Fibroblast of lung (primary cell): ENCODE data around the gene AREL1. TPM values are rescaled to one million over a fixed set of nuclear protein-coding genes. Genes with fewer than 3 reads are reported as not detected.
A peak's percentile ranks its signal among the peaks of the same experiment; 100 is the strongest.

Source experiments
- DNase-seq, 2 donors: peaks; one replicate each; pipeline versions ENCODE4 v3.0.0 to v3.0.0-alpha.2; 2010; ENCODE audit warnings: low read depth in 2 of 2
- H2AFZ ChIP-seq: 2 replicates; pipeline ENCODE4 v1.5.1; 2012; ENCODE audit warnings: low read length, control low read depth, inconsistent platforms
- H3K27ac ChIP-seq: 2 replicates; pipeline ENCODE4 v1.5.1; 2011; ENCODE audit warnings: low read length, control low read depth; ENCODE audit not compliant: insufficient read depth
- H3K27me3 ChIP-seq: 2 replicates; pipeline ENCODE4 v1.5.1; 2011; ENCODE audit warnings: mild to moderate bottlenecking, low read length; ENCODE audit not compliant: control insufficient read depth, insufficient read depth
- H3K36me3 ChIP-seq: 2 replicates; pipeline ENCODE4 v1.5.1; 2011; ENCODE audit warnings: low read length; ENCODE audit not compliant: control insufficient read depth, insufficient read depth
- H3K4me1 ChIP-seq: 2 replicates; pipeline ENCODE4 v1.5.1; 2011; ENCODE audit warnings: low read length; ENCODE audit not compliant: control insufficient read depth, insufficient read depth; ENCODE audit errors: extremely low read depth
- H3K4me2 ChIP-seq: 2 replicates; pipeline ENCODE4 v1.5.1; 2011; ENCODE audit warnings: low read length, control low read depth; ENCODE audit not compliant: insufficient read depth; ENCODE audit errors: extremely low read depth
- H3K4me3 ChIP-seq, 4 experiments: fragments of 200-600 bp in 1 of 4; sonication (generic) in 1 of 4; replicated peaks in 1 of 4; 2 replicates each; pipeline ENCODE4 v1.5.1; 2011 to 2016; ENCODE audit warnings: low read length in 4 of 4, low read depth in 3 of 4, mild to moderate bottlenecking in 3 of 4, control low read depth in 2 of 4, inconsistent platforms in 1 of 4, mixed read lengths in 1 of 4; ENCODE audit not compliant: insufficient read depth in 1 of 4; ENCODE audit errors: control extremely low read depth in 1 of 4
- H3K79me2 ChIP-seq: 2 replicates; pipeline ENCODE4 v1.5.1; 2012; ENCODE audit warnings: mild to moderate bottlenecking, low read length, inconsistent platforms; ENCODE audit not compliant: control insufficient read depth, insufficient read depth
- H3K9ac ChIP-seq: 2 replicates; pipeline ENCODE4 v1.5.1; 2011; ENCODE audit warnings: mild to moderate bottlenecking, low read length, control low read depth; ENCODE audit not compliant: insufficient read depth
- H3K9me3 ChIP-seq: 2 replicates; pipeline ENCODE4 v1.5.1; 2012; ENCODE audit warnings: low read depth, low read length; ENCODE audit not compliant: control insufficient read depth, insufficient read depth
- H4K20me1 ChIP-seq: 2 replicates; pipeline ENCODE4 v1.5.1; 2011; ENCODE audit warnings: low read length; ENCODE audit not compliant: control insufficient read depth, insufficient read depth; ENCODE audit errors: extremely low read depth
- CTCF ChIP-seq, 2 donors: IDR thresholded peaks in 1 of 2; conservative IDR thresholded peaks in 1 of 2; 1 replicate in 1 of 2; 2 replicates in 1 of 2; pipeline ENCODE4 v1.5.1; 2011 to 2012; ENCODE audit warnings: low read length in 2 of 2, control low read depth in 1 of 2, inconsistent platforms in 1 of 2, low read depth in 1 of 2, mild to moderate bottlenecking in 1 of 2
- EZH2 ChIP-seq: IDR thresholded peaks from 2 replicates; pipeline ENCODE4 v1.5.1; 2012; ENCODE audit warnings: low read length, control low read depth, mild to moderate bottlenecking; ENCODE audit errors: missing control alignments
- polyA plus RNA-seq, 2 donors: library from polyadenylated mRNA; depleted of rRNA in 1 of 2; stranded (reverse) in 1 of 2; unstranded in 1 of 2; fragments of >200 nt; gene quantifications; 2 replicates each; pipeline ENCODE4 v1.2.1, GENCODE V29; 2011 to 2012; ENCODE audit warnings: missing spikeins in 1 of 2
- total RNA-seq: library from RNA; depleted of rRNA; stranded (reverse); fragments of >200 nt; gene quantifications from 2 replicates; pipeline ENCODE4 v1.2.1, GENCODE V29; 2014

Gene AREL1
- total and polyA plus RNA-seq, 2 donors (not counting 1 experiment from before 2014, with no cell fraction given), result 28.2 to 36.5 TPM

- H3K9me3 ChIP-seq, result no peaks in the 10 kb centered on the region
- no peak overlapping the region for H3K4me2 ChIP-seq
- TF ChIP-seq CTCF (conservative IDR thresholded peaks at IDR 0.05 in 1 of 2, IDR thresholded peaks at IDR 0.05 in 1 of 2; ENCODE audit: low read depth in 1 of 2, low read length in 2 of 2) (no peak), EZH2 (no peak)
- H4K20me1 ChIP-seq, result no peaks in the 10 kb centered on the region
- no peak overlapping the region for H2AFZ ChIP-seq
- no peak overlapping the region for H3K4me3 ChIP-seq
- DNase-seq, result peak in 1 of 2 donors; percentile 72
- H3K36me3 ChIP-seq, result no peaks in the 10 kb centered on the region
- no peak overlapping the region for H3K9ac ChIP-seq
- H3K27ac ChIP-seq, result peak overlapping the region; percentile 57
- peaks cover 53% of the 10 kb centered on the region for H3K4me1 ChIP-seq
- peaks cover 9% of the 10 kb centered on the region for H3K79me2 ChIP-seq
- no peaks in the 10 kb centered on the region for H3K27me3 ChIP-seq
Measured at GRCh38 chr14:74616996-74617700, 95.7 kb downstream of the AREL1 start.

GRCh38 chr14:74616507-74616906, 96.4 kb downstream of the AREL1 start:
- Histone ChIP-seq H3K9me3 (no peaks in the 10 kb centered on the region), H3K27me3 (no peaks in the 10 kb centered on the region), H3K4me1 (peaks cover 53% of the 10 kb centered on the region), H3K36me3 (no peaks in the 10 kb centered on the region), H3K79me2 (peaks cover 15% of the 10 kb centered on the region), H2AFZ (no peak overlapping the region), H3K27ac (peak overlapping the region; percentile 57), H4K20me1 (no peaks in the 10 kb centered on the region), H3K4me3 (peak overlapping the region in 1 of 4 experiments; percentile 36), H3K9ac (no peak overlapping the region), H3K4me2 (peak overlapping the region; percentile 9)
- peak; percentile 74 to 93 for DNase-seq
- no peak for TF ChIP-seq EZH2
- no peak for TF ChIP-seq CTCF (conservative IDR thresholded peaks at IDR 0.05 in 1 of 2, IDR thresholded peaks at IDR 0.05 in 1 of 2; ENCODE audit: low read depth in 1 of 2, low read length in 2 of 2)

GRCh38 chr14:74615735-74616134, 97.1 kb downstream of the AREL1 start:
- Histone ChIP-seq H4K20me1 (no peaks in the 10 kb centered on the region), H3K27ac (peak overlapping the region; percentile 57), H2AFZ (no peak overlapping the region), H3K79me2 (peaks cover 23% of the 10 kb centered on the region), H3K4me2 (peak overlapping the region; percentile 66), H3K36me3 (peaks cover under 1% of the 10 kb centered on the region), H3K9me3 (no peaks in the 10 kb centered on the region), H3K4me3 (peak overlapping the region in 1 of 4 experiments; percentile 36), H3K9ac (no peak overlapping the region), H3K27me3 (no peaks in the 10 kb centered on the region), H3K4me1 (peaks cover 53% of the 10 kb centered on the region)
- TF ChIP-seq CTCF (conservative IDR thresholded peaks at IDR 0.05 in 1 of 2, IDR thresholded peaks at IDR 0.05 in 1 of 2; ENCODE audit: low read depth in 1 of 2, low read length in 2 of 2), result no peak
- TF ChIP-seq EZH2, result no peak
- no peak for DNase-seq
